Right atrium auricular region (tissue), 2 donors: Measurements from ENCODE around the gene CD93. TPM values are rescaled to one million over a fixed set of nuclear protein-coding genes. Genes with fewer than 3 reads are reported as not detected.

Experiments
- DNase-seq: peaks from one replicate; pipeline ENCODE4 v3.0.0-alpha.2; 2019; ENCODE audit warnings: low spot score
- H3K27ac ChIP-seq, 2 donors: fragments of 200-600 bp; sonication (generic); 1 replicate in 1 of 2; 2 replicates in 1 of 2; pipeline ENCODE4 v1.5.1; 2016 to 2019
- H3K27me3 ChIP-seq, 2 donors: fragments of 200-600 bp; sonication (generic); one replicate each; pipeline versions ENCODE4 v1.5.1 to v1.6.0; 2017 to 2019
- H3K36me3 ChIP-seq: fragments of 200-600 bp; sonication (generic); one replicate; pipeline ENCODE4 v1.5.1; 2016
- H3K4me1 ChIP-seq, 2 donors: fragments of 200-600 bp; sonication (generic); one replicate each; pipeline versions ENCODE4 v1.5.1 to v1.6.0; 2017 to 2019
- H3K4me3 ChIP-seq, 2 donors: fragments of 200-600 bp; sonication (generic); 1 replicate in 1 of 2; 2 replicates in 1 of 2; pipeline ENCODE4 v1.5.1; 2017 to 2019; ENCODE audit warnings: mild to moderate bottlenecking in 1 of 2, moderate library complexity in 1 of 2
- H3K9me3 ChIP-seq, 2 donors: fragments of 200-600 bp; sonication (generic); one replicate each; pipeline ENCODE4 v1.5.1; 2019
- CTCF ChIP-seq, 2 donors: fragments of 200-600 bp; sonication (generic); IDR thresholded peaks; one replicate each; pipeline ENCODE4 v1.5.1; 2019; ENCODE audit warnings: antibody characterized with exemption in 2 of 2
- total RNA-seq, 2 donors: library from RNA; depleted of rRNA; stranded (reverse); fragments of >200 nt; gene quantifications; one replicate each; pipeline ENCODE4 v1.1.0, GENCODE V29; 2016

The CD93 gene
- total RNA-seq, 2 donors from 2014 or later: 35.7 to 51.6 TPM

- TF ChIP-seq CTCF (IDR thresholded peaks at IDR 0.05): no peak
- no peak for DNase-seq
- H3K36me3 ChIP-seq: no peaks in the 10 kb centered on the region
- H3K9me3 ChIP-seq: no peaks in the 10 kb centered on the region
- H3K4me1 ChIP-seq: peaks cover 0 to 12% of the 10 kb centered on the region in 2 donors
- peak overlapping the region in 1 of 2 donors; percentile 43 for H3K27ac ChIP-seq
- H3K4me3 ChIP-seq: no peak overlapping the region
- H3K27me3 ChIP-seq: no peaks in the 10 kb centered on the region
Measured at GRCh38 chr20:23114448-23115082, 28.4 kb upstream of the CD93 start.

DNA sequence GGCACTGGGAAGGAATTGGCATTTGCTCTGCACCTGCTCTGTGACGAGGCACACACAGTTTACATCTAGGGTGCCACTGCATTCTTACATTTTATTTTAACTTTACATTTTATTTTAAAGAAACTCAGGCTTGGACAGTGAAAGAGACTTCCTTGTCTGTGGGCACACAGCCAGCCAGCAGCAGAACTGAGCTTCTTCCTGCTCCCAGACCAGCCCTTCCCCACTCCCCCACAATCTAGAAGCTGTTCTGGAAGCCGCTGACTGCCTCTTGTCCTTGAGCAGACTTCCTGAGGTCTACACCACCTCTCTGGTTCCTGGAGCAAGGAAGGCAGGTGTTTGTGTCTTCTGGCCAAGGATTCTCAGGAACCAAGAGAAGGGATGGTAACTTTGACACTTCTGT is 27.9 kb upstream of the CD93 start:
- Histone ChIP-seq H3K9me3 (no peaks in the 10 kb centered on the region), H3K36me3 (no peaks in the 10 kb centered on the region), H3K27ac (peak overlapping the region in 1 of 2 donors; percentile 43), H3K4me3 (no peak overlapping the region), H3K4me1 (peaks cover 0 to 8% of the 10 kb centered on the region in 2 donors), H3K27me3 (no peaks in the 10 kb centered on the region)
- no peak for DNase-seq
- TF ChIP-seq CTCF (IDR thresholded peaks at IDR 0.05): no peak

DNA sequence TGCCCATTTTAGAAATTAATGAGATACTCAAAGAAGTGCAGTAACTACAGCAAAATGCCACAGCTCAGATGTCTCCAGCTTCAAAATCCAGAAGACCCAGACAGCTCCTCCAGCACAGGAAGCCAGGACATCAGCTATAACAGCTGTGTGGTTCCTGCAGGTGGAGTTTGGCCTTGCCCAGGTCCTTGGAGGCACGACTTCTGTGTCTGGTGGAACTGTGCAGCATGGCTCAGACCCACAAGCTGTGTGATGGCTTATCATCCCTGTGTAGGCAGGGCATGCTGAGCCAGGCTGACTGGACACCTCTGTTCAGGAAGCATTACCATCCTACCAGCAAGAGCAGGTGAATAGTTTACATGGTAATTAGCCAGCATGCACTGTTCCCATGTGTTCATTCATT is 26.5 kb upstream of the CD93 start:
- no peaks in the 10 kb centered on the region for H3K36me3 ChIP-seq
- TF ChIP-seq CTCF (IDR thresholded peaks at IDR 0.05): no peak
- H3K27ac ChIP-seq: no peak overlapping the region
- no peaks in the 10 kb centered on the region for H3K27me3 ChIP-seq
- DNase-seq: no peak
- no peaks in the 10 kb centered on the region for H3K9me3 ChIP-seq
- H3K4me3 ChIP-seq: no peak overlapping the region
- peaks cover 0 to 7% of the 10 kb centered on the region in 2 donors for H3K4me1 ChIP-seq

DNA sequence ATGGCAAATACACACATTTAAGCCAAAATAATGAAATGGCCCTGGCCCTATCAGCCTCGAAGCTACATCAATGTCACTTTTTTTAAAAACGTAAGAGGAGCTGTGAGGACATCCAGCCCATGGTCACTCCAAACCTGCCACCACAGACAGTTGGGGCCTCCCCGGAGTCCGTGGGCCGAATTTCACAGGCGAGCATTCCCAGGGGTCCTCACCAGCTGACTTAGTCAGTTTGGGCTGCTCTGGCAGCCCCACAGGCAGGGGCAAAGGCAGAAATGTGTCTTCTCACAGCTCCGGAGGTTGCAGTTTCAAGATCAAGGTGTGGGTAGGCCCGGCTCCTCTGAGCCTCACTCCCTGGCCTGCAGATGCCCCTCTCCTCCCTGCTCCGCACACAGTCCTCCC is 25.8 kb upstream of the CD93 start:
- H3K4me1 ChIP-seq: peaks cover 0 to 8% of the 10 kb centered on the region in 2 donors
- H3K4me3 ChIP-seq: no peak overlapping the region
- H3K36me3 ChIP-seq: no peaks in the 10 kb centered on the region
- TF ChIP-seq CTCF (IDR thresholded peaks at IDR 0.05): no peak
- no peaks in the 10 kb centered on the region for H3K9me3 ChIP-seq
- H3K27me3 ChIP-seq: no peaks in the 10 kb centered on the region
- no peak overlapping the region for H3K27ac ChIP-seq
- DNase-seq: no peak

DNA sequence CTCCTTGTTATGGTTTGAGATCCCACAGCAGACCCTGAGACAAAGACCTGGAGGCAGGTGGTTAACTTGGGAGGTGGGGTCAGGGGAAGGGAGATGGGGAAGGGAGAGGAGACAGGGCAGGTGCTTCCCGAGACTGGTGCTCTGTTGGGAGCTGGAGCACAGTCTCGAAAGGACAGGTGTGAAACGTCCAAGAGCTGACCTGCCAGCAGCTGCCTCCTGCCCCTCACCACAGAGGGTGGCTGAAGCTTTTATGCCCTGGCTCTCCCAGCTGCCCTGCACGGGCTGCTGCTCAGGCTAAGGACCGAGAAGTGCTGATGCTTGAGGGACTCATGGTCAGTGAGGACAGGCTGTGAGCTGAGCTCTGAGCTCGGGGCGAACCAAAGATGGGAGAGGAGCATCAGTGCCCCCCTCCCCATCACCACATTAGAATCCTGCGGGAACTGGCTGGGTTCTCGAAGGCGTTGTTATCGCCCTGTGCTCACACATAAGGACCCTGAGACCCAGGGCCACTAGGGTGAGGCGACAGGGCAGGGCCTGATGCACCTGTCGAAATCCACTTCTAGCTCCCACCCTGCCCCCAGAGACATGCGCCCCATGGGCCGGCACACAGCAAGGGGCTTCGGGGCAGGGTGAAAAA is 25.3 kb upstream of the CD93 start:
- Histone ChIP-seq H3K36me3 (no peaks in the 10 kb centered on the region), H3K9me3 (no peaks in the 10 kb centered on the region), H3K27me3 (no peaks in the 10 kb centered on the region), H3K4me3 (no peak overlapping the region), H3K4me1 (peaks cover 0 to 13% of the 10 kb centered on the region in 2 donors), H3K27ac (no peak overlapping the region)
- no peak for DNase-seq
- TF ChIP-seq CTCF (IDR thresholded peaks at IDR 0.05): no peak
